MCF 10A (cell line): ENCODE data around the gene GSE1. TPM values are rescaled to one million over a fixed set of nuclear protein-coding genes. Genes with fewer than 3 reads are reported as not detected.

Experiments
- BruUV-seq: library from RNA; stranded (reverse); fragments of 400-500 nt; replicated peaks from 2 replicates; lab custom pipeline; 2021; lab: Mats Ljungman, UMichigan
- CTCF ChIA-PET: fragments of 300-600 bp; sonication (Branson Sonifier 250); formaldehyde crosslinking; extraction: SDS; loops from one replicate; lab custom pipeline; 2021; ENCODE audit warnings: antibody characterized with exemption, inconsistent platforms; lab: Yijun Ruan, JAX
- POLR2A ChIA-PET: fragments of 300-600, 350-650 bp; sonication (Branson Sonifier 250); formaldehyde crosslinking; extraction: SDS; loops from one replicate; lab custom pipeline; 2020; ENCODE audit warnings: antibody characterized with exemption, inconsistent platforms; lab: Yijun Ruan, JAX
- DNase-seq: peaks from one replicate; pipeline ENCODE4 v3.0.0-alpha.2; 2018; ENCODE audit not compliant: unreplicated experiment
- H3K27ac Mint-ChIP-seq: one replicate; pipeline ENCODE4 v1.8.0; 2022; ENCODE audit warnings: mild to moderate bottlenecking, low read depth, mixed read lengths; ENCODE audit not compliant: unreplicated experiment
- H3K27me3 Mint-ChIP-seq: one replicate; pipeline ENCODE4 v1.8.0; 2022; ENCODE audit warnings: mixed read lengths; ENCODE audit not compliant: insufficient read depth, unreplicated experiment
- H3K36me3 Mint-ChIP-seq: one replicate; pipeline ENCODE4 v1.8.0; 2022; ENCODE audit warnings: mild to moderate bottlenecking, moderate library complexity, mixed read lengths; ENCODE audit not compliant: insufficient read depth, unreplicated experiment
- H3K4me1 Mint-ChIP-seq: one replicate; pipeline ENCODE4 v1.8.0; 2022; ENCODE audit warnings: mixed read lengths; ENCODE audit not compliant: insufficient read depth, unreplicated experiment
- H3K4me3 Mint-ChIP-seq: one replicate; pipeline ENCODE4 v1.8.0; 2022; ENCODE audit warnings: mild to moderate bottlenecking, moderate library complexity, mixed read lengths; ENCODE audit not compliant: unreplicated experiment
- H3K9me3 Mint-ChIP-seq: one replicate; pipeline ENCODE4 v1.8.0; 2022; ENCODE audit warnings: mixed read lengths; ENCODE audit not compliant: unreplicated experiment
- CTCF ChIP-seq: fragments of 200-600 bp; IDR thresholded peaks from one replicate; pipeline ENCODE4 v1.8.0; 2022; ENCODE audit warnings: antibody characterized with exemption, mild to moderate bottlenecking; ENCODE audit not compliant: unreplicated experiment
- intact Hi-C: fragments of 100-400 bp; cut with micrococcal nuclease; formaldehyde crosslinking; loops from 2 replicates; pipeline ENCODE4 v1.14.1; 2022
- total RNA-seq: library from RNA; stranded (reverse); gene quantifications from 2 replicates; pipeline ENCODE4 v1.2.3, GENCODE V29; 2022

Gene GSE1
- total RNA-seq, 1 experiment from 2014 or later = 52.9 TPM

- CTCF ChIA-PET = interaction anchor here (0.5 to 0.7 kb wide), 4 partner anchors 42 to 266 kb away, joined by 3 to 6 read pairs (median 4); no protein-coding TSS in a partner anchor
- no peak for DNase-seq
- POLR2A ChIA-PET = interaction anchor here (0.7 kb wide), 1 partner anchor 47 kb away, joined by 3 read pairs; no protein-coding TSS in a partner anchor
- no peaks in the 10 kb centered on the region for H3K27me3 Mint-ChIP-seq
- no TSS peak for BruUV-seq
- H3K4me1 Mint-ChIP-seq = peaks cover 7% of the 10 kb centered on the region
- no peak overlapping the region for H3K27ac Mint-ChIP-seq
- no peaks in the 10 kb centered on the region for H3K9me3 Mint-ChIP-seq
- intact Hi-C loops = no loop called here
- no peak for TF ChIP-seq CTCF
- H3K36me3 Mint-ChIP-seq = peaks cover 6% of the 10 kb centered on the region
- H3K4me3 Mint-ChIP-seq = no peak overlapping the region
Measured at GRCh38 chr16:85605051-85605911, 7.8 kb upstream of the GSE1 start.

GRCh38 chr16:85605912-85606841 is 6.9 kb upstream of the GSE1 start:
- POLR2A ChIA-PET = interaction anchor here (0.7 kb wide), 2 partner anchors 10 to 48 kb away, joined by 3 read pairs; no protein-coding TSS in a partner anchor
- Mint-ChIP-seq H3K36me3 (peaks cover 4% of the 10 kb centered on the region), H3K4me3 (no peak overlapping the region), H3K4me1 (peaks cover 12% of the 10 kb centered on the region), H3K27ac (no peak overlapping the region), H3K9me3 (no peaks in the 10 kb centered on the region), H3K27me3 (no peaks in the 10 kb centered on the region)
- BruUV-seq = no TSS peak
- DNase-seq = no peak
- intact Hi-C loops = no loop called here
- no peak for TF ChIP-seq CTCF
- CTCF ChIA-PET = interaction anchor here (0.5 to 1.3 kb wide), 6 partner anchors 8 to 416 kb away, joined by 3 to 6 read pairs (median 4); no protein-coding TSS in a partner anchor

- ChIA-PET CTCF (interaction anchor here (0.6 to 1.3 kb wide), 4 partner anchors 9 to 415 kb away, joined by 3 to 4 read pairs (median 4); no protein-coding TSS in a partner anchor), POLR2A (no interaction called here)
- H3K9me3 Mint-ChIP-seq = no peaks in the 10 kb centered on the region
- no peaks in the 10 kb centered on the region for H3K36me3 Mint-ChIP-seq
- BruUV-seq = no TSS peak
- no peak for TF ChIP-seq CTCF
- H3K27ac Mint-ChIP-seq = no peak overlapping the region
- no peak for DNase-seq
- intact Hi-C loops = no loop called here
- no peak overlapping the region for H3K4me3 Mint-ChIP-seq
- H3K4me1 Mint-ChIP-seq = peaks cover 12% of the 10 kb centered on the region
- no peaks in the 10 kb centered on the region for H3K27me3 Mint-ChIP-seq
Measured at GRCh38 chr16:85606904-85607303, 6.2 kb upstream of the GSE1 start.
